Breast epithelium (tissue), 4 donors: Measurements from ENCODE around the gene STPG3. TPM values are rescaled to one million over a fixed set of nuclear protein-coding genes. Genes with fewer than 3 reads are reported as not detected.

ENCODE experiments used
- DNase-seq, 2 donors: peaks; one replicate each; pipeline ENCODE4 v3.0.0-alpha.2; 2019; ENCODE audit warnings: low spot score in 2 of 2
- H3K27ac ChIP-seq, 2 donors: fragments of 200-600 bp; sonication (generic) in 1 of 2; one replicate each; pipeline ENCODE4 v1.5.1; 2016 to 2019; ENCODE audit warnings: mild to moderate bottlenecking in 1 of 2
- H3K27me3 ChIP-seq, 2 donors: fragments of 200-600 bp; sonication (generic) in 1 of 2; one replicate each; pipeline versions ENCODE4 v1.5.1 to v1.6.0; 2017 to 2019; ENCODE audit warnings: control low read depth in 1 of 2, mild to moderate bottlenecking in 1 of 2
- H3K36me3 ChIP-seq: fragments of 200-600 bp; one replicate; pipeline ENCODE4 v1.5.1; 2019
- H3K4me1 ChIP-seq, 2 donors: fragments of 200-600 bp; sonication (generic); one replicate each; pipeline ENCODE4 v1.5.1; 2016 to 2019; ENCODE audit warnings: control low read depth in 1 of 2
- H3K4me3 ChIP-seq, 3 donors: fragments of 200-600 bp; sonication (generic); 1 replicate in 2 of 3; 2 replicates in 1 of 3; pipeline ENCODE4 v1.5.1; 2016 to 2019; ENCODE audit warnings: mild to moderate bottlenecking in 3 of 3, moderate library complexity in 2 of 3
- H3K9me3 ChIP-seq, 2 donors: fragments of 200-600 bp; sonication (generic) in 1 of 2; one replicate each; pipeline ENCODE4 v1.5.1; 2016 to 2019; ENCODE audit warnings: control low read depth in 1 of 2
- CTCF ChIP-seq, 3 donors: fragments of 450-650 bp; IDR thresholded peaks; one replicate each; pipeline ENCODE4 v1.5.1; 2016 to 2017; ENCODE audit warnings: antibody characterized with exemption in 3 of 3, mild to moderate bottlenecking in 3 of 3, moderate library complexity in 3 of 3
- POLR2A ChIP-seq: fragments of 450-650 bp; IDR thresholded peaks from one replicate; pipeline ENCODE4 v1.6.1; 2016; ENCODE audit warnings: antibody characterized with exemption, mild to moderate bottlenecking, moderate library complexity
- POLR2AphosphoS5 ChIP-seq, 3 donors: sonication (generic); formaldehyde crosslinking; IDR thresholded peaks; one replicate each; pipeline ENCODE4 v1.6.1; 2017; ENCODE audit warnings: antibody characterized with exemption in 3 of 3
- intact Hi-C: fragments of 100-400 bp; cut with DNase I; formaldehyde crosslinking; loops from one replicate; pipeline ENCODE4 v1.15.1; 2023; ENCODE audit warnings: low total_unique reads
- total RNA-seq, 3 donors: library from RNA; depleted of rRNA; stranded (reverse); fragments of >200 nt; gene quantifications; one replicate each; pipeline ENCODE4 v1.1.0, GENCODE V29; 2016

The STPG3 gene
- total RNA-seq, 3 donors from 2014 or later, result not detected

- no peaks in the 10 kb centered on the region for H3K27me3 ChIP-seq
- no peaks in the 10 kb centered on the region for H3K36me3 ChIP-seq
- no peak overlapping the region for H3K4me3 ChIP-seq
- no peak overlapping the region for H3K27ac ChIP-seq
- TF ChIP-seq POLR2A (no peak), POLR2AphosphoS5 (IDR thresholded peaks at IDR 0.05) (no peak)
- DNase-seq, result no peak
- no peaks in the 10 kb centered on the region for H3K9me3 ChIP-seq
- H3K4me1 ChIP-seq, result peaks cover 0 to 3% of the 10 kb centered on the region in 2 donors
- intact Hi-C loops, result no loop called here
These were observed 15.7 kb downstream of the STPG3 start for GRCh38 chr9:137266585-137267453.

- DNase-seq, result no peak
- Histone ChIP-seq H3K36me3 (peaks cover 5% of the 10 kb centered on the region), H3K27me3 (no peaks in the 10 kb centered on the region), H3K4me1 (peaks cover 0 to 3% of the 10 kb centered on the region in 2 donors), H3K9me3 (no peaks in the 10 kb centered on the region), H3K4me3 (no peak overlapping the region), H3K27ac (peak overlapping the region; percentile 15 to 71)
- TF ChIP-seq POLR2A, result no peak
- no peak for TF ChIP-seq POLR2AphosphoS5 (IDR thresholded peaks at IDR 0.05)
- TF ChIP-seq CTCF (IDR thresholded peaks at IDR 0.05), result no peak
- intact Hi-C loops, result no loop called here
These were observed 16.9 kb downstream of the STPG3 start for GRCh38 chr9:137267933-137268355.

DNA sequence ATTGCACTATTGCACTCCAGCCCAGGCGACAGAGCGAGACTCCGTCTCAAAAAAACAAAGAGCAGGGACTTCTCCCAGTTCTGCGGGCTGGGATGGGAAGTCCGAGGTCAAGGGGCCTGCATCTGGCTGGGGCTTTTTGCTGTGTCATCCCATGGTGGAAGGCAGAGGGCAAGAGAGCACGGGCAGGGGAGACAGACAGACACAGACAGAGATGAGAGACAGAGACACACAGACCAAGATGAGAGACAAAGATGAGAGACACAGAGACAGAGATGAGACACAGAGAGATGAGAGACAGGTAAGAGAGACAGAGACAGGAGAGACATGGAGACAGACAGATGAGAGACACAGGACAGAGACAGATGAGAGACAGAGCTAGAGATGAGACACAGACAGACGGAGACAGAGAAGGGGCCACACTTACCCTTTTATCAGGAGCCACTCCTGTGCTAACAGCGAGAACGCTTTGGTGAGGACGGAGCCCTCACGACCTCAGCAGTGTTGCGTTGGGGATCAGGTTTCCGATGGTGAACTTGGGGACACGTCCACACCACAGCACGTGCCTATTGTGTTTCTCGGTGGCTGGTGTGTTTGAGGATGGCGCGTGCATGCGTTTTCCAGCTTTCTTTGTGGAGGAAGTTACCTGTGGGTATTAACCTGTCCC, 17.6 kb downstream of the STPG3 start:
- DNase-seq, result no peak
- Histone ChIP-seq H3K27ac (peak overlapping the region; percentile 71 to 84), H3K4me1 (peaks cover 0 to 3% of the 10 kb centered on the region in 2 donors), H3K36me3 (peaks cover 5% of the 10 kb centered on the region), H3K9me3 (no peaks in the 10 kb centered on the region), H3K27me3 (no peaks in the 10 kb centered on the region), H3K4me3 (no peak overlapping the region)
- intact Hi-C loops, result loop anchor here (1.0 kb wide), 1 partner anchor 33 kb away; no protein-coding TSS in a partner anchor
- TF ChIP-seq POLR2A (no peak), CTCF (IDR thresholded peaks at IDR 0.05) (no peak), POLR2AphosphoS5 (IDR thresholded peaks at IDR 0.05) (no peak)

DNA sequence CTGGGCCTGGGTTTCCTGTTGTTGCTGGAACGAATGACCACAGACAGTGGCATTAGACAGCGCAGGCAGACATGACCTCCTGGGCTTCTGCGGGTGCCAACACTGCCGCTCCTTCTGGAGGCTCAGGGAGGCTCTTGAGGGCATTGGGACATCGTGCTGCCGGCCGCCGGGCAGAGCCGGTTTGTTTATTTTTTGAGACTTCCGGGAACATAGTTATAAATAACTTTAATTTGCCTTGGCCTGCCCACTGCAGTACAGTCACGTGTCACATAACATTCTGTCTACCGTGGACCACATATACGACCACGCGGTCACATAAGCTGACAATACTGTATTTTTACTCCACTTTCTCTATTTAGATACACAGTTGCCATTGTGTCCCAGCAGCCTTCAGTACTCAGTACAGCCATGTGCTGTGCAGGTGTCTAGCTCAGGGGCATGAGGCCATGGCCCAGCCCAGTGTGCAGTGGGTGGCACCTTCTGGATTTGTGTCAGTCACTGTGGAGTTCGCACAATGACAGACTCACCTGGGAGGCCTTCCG, 18.2 kb downstream of the STPG3 start:
- Histone ChIP-seq H3K27me3 (no peaks in the 10 kb centered on the region), H3K9me3 (no peaks in the 10 kb centered on the region), H3K27ac (peak overlapping the region; percentile 71 to 84), H3K4me1 (peaks cover 0 to 3% of the 10 kb centered on the region in 2 donors), H3K36me3 (peaks cover 5% of the 10 kb centered on the region), H3K4me3 (no peak overlapping the region)
- peak in 1 of 2 donors; percentile 64 for DNase-seq
- TF ChIP-seq POLR2A, result no peak
- TF ChIP-seq POLR2AphosphoS5 (IDR thresholded peaks at IDR 0.05), result peak in 2 of 3 donors; percentile 6 to 31
- TF ChIP-seq CTCF (IDR thresholded peaks at IDR 0.05), result no peak
- intact Hi-C loops, result loop anchor here (1.0 kb wide), 1 partner anchor 32 kb away; no protein-coding TSS in a partner anchor

DNA sequence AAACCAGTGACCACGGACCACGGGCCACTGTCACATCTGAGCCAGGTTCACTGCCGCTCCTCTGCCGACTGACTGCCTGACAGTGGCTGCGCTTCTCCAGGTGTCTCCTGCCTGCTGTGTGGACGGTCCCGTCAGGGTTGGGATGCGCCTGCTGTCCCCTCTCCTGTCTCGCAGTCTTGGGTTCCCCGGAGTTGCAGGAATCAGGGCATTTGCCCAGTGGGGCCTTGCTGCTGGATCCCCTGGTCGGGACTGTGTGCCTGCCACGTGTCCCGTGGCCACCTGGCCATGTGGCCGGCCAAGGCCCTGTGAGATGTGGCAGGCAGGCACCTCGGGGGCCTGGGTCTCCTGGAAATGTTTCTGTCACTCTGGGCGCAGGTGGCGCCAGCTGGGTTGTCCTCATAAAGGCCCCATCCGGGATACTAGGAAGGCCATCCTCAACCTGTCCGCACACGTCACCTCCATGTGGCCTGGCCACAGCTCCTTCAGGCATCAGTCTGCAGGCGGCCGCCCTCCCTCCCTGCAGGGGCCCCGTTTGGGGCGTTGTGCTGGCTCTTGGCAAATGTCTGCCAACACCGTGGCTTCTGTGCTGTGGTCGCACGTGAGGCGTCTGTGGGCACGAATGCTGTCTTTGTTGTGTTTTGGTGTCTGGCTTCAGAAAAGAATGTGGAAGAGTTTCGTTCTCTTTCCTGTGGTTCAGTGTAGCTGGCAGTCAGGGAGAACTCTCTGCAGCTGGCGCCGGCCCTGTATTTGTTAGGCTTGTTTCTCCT, 20.0 kb downstream of the STPG3 start:
- TF ChIP-seq CTCF (IDR thresholded peaks at IDR 0.05) (no peak), POLR2A (no peak), POLR2AphosphoS5 (IDR thresholded peaks at IDR 0.05) (peak in 1 of 3 donors; percentile 43)
- peak in 1 of 2 donors; percentile 71 for DNase-seq
- H3K4me3 ChIP-seq, result no peak overlapping the region
- intact Hi-C loops, result no loop called here
- peaks cover 5% of the 10 kb centered on the region for H3K36me3 ChIP-seq
- H3K9me3 ChIP-seq, result no peaks in the 10 kb centered on the region
- H3K27me3 ChIP-seq, result no peaks in the 10 kb centered on the region
- H3K4me1 ChIP-seq, result peaks cover 0 to 3% of the 10 kb centered on the region in 2 donors
- peak overlapping the region; percentile 54 to 68 for H3K27ac ChIP-seq
